GM13976 (cell line): ENCODE results near the gene HYAL2.

Experiments
- DNase-seq: peaks from one replicate; pipeline ENCODE4 v3.0.0; 2012; ENCODE audit warnings: low spot score
- in situ Hi-C: fragments of 300-500 bp; cut with MboI; formaldehyde crosslinking; loops from one replicate; pipeline ENCODE4 v1.12.0; 2022; ENCODE audit warnings: low sequenced_read_pairs, mixed read lengths, inconsistent platforms; ENCODE audit not compliant: unreplicated experiment
- TF ChIP-seq, protein P1 (sequence below): IDR thresholded peaks from 2 replicates; pipeline ENCODE4 v1.5.1; 2012; ENCODE audit warnings: borderline replicate concordance, mild to moderate bottlenecking; ENCODE audit not compliant: insufficient read depth; ENCODE audit errors: extremely low read depth, missing control alignments, control extremely low read depth

HYAL2 gene

DNA sequence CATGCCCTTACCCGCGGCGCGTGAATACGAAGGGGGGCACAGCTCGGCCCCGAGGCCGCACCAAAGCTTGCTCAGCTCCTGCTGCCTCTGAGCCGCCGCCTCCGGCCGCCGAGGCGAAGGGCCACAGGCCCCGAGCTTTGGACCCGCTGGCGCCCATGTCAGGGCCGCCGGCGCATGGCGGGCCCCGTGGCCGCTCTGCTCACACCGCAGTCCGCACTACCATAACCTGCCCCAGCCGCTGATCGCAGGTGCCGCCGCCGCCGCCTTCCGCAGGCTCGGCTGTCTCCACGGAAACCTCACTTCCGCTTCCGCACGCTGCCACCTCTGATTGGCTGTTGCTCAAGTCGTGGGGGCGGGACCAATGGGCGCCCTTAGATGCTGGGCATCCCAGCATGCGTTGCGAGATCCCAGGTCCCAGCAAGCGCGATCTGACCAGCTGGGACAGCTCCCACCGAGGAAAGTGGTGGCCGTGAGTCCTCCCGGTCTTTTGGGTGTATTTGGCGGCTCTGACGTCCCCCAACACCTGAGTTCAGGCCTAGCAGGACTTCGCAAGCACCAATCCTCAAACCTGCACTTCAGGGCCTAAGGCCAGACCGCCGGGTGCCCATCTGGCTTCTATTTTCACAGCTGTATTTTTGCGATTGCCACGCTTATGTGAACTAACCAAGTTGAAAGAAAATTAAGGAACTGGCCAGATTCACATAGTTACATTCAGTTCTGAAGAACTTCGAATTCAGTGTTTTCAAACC is 5.6 kb upstream of the HYAL2 start, which contains the start of gene TUSC2:
Gene TUSC2 (minus strand): TSS at position 281 of the 749 bp plus-strand sequence. CDS start 124 bp downstream, at position 157.
- in situ Hi-C loops, result no loop called here
- TF ChIP-seq, protein P1, sequence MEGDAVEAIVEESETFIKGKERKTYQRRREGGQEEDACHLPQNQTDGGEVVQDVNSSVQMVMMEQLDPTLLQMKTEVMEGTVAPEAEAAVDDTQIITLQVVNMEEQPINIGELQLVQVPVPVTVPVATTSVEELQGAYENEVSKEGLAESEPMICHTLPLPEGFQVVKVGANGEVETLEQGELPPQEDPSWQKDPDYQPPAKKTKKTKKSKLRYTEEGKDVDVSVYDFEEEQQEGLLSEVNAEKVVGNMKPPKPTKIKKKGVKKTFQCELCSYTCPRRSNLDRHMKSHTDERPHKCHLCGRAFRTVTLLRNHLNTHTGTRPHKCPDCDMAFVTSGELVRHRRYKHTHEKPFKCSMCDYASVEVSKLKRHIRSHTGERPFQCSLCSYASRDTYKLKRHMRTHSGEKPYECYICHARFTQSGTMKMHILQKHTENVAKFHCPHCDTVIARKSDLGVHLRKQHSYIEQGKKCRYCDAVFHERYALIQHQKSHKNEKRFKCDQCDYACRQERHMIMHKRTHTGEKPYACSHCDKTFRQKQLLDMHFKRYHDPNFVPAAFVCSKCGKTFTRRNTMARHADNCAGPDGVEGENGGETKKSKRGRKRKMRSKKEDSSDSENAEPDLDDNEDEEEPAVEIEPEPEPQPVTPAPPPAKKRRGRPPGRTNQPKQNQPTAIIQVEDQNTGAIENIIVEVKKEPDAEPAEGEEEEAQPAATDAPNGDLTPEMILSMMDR, result no peak
- DNase-seq, result peak; percentile 98

DNA sequence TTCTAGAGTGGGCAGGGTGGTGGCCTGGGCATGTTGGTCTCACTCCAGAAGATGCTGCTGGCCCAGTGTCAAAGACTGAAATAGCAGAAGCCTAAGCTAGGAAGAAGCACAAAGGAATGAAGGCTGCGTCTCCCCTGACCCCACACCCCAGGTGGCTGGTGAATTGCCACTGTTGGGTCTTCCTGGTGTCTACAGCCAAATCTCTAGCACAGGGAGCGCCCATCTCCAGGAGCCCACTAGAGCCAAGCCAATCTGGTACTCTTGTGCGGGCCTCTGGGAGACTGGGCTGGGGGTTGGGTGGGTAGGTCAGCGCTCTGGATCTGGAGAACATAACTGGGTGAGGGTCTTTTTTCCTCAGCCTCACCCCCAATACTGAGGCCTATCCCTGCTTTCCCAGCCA is 4.6 kb upstream of the HYAL2 start:
- TF ChIP-seq, protein P1, result no peak
- no peak for DNase-seq
- in situ Hi-C loops, result no loop called here

DNA sequence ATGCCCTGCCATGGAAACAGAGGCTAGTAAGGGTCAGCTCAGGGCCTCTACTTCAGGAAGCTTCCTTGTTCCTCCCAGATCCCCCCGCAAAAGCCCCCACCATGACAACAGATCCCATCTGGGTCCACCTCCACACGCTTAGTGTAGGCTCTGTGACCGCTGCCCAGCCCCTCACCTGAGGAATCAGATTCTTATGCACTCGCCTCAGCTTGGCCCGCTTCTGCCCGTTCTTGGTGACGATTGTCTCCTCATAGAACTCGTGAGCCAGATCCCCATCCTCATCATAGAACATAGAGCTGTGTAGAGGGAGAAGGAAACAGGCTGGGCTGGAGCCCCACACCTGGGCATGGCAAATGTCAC is 3.6 kb upstream of the HYAL2 start:
- DNase-seq, result no peak
- in situ Hi-C loops, result no loop called here
- TF ChIP-seq, protein P1, result no peak

DNA sequence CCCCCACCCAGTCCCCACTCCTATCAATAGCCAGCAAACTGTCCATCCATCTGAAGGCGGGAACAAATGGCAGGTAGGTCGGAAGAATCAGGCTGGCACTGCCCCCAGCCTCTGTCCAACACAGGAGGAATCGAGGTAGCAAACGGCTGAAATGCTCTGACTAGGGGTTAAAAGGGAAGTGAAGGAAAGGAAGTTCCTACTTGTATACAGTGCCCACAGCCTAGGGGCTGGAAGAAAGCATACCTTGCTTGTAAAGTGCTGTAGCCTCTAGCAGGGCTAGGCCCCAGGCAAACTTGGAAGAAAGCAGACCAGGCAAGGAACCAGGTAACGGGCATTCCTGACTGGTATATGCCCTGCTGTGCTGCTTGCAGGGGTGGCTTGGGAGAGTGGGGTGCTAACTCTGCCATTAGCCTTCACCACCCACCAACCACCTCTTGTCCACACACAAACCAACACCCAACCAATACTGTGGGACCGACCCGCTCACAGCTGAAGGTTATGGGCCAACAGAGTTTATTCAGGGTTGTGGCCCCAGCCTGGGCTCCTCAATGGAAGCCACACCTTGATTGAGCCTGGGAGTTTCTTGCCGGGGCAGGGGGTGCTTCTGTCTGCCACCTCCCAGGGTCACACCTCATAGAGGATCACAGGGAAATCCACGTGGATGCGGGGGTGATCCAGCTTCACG is 3.1 kb upstream of the HYAL2 start:
- TF ChIP-seq, protein P1, result no peak
- in situ Hi-C loops, result no loop called here
- no peak for DNase-seq

DNA sequence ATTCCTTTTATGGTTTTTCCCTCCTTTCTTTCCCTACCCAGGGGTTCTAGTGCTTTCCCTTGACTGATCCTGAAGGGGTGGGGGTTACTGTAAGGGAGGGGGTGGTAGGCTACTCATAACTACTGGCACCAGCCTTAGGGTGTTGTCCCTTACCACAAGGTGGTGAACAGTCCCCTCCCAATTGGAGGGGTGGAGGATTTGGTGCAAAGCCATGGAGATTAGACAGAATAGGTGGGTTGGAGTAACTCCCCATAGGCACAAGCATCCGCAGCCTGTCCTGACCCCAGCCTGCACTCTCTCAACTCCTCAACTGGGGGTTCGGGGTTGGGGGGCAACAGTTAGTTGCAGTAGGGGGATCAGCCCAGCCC is 2.6 kb upstream of the HYAL2 start:
- in situ Hi-C loops, result no loop called here
- DNase-seq, result no peak

DNA sequence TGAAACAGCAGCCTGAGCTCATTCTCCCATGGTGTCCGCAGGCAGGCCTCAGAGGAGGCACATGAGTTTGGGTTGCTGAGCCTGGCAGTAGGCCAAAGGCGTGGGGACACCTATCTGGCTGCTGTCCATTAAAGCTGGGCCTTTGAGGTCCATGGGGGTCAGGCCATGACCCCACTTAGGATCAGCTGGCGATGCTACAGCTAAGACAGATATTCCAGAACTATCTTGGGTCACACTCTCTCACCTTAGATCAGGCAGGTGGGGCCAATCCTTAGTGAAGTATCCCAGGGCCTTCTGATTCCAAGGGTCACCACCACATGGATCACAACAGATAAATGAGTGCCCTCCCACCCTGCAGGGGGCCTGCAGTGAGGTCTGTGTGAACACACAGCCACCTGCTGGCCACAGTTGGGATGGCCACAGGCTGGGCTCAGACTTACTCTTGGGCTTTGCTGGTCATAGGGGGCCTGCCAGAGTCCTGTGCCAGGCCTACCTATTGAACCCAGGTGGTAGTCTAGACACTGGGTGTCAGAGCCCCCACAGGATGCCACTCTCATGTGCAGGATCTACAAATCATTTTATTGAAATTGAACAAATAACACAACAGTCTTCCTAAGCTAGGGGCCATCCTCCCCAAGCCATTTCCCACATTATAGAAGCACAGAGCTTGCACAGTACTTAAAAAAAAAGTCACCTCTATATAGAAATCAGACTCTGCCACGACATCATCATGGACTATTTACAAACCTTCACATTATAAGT is 2.0 kb upstream of the HYAL2 start:
- TF ChIP-seq, protein P1, result peak; percentile 73
- DNase-seq, result peak; percentile 72
- in situ Hi-C loops, result no loop called here

More for the DNA sequence above, 2.6 kb upstream of the HYAL2 start:
- TF ChIP-seq, protein P1, result no peak
